GM12875 (cell line): ENCODE data around the gene RERE.

Experiments used
- H3K4me3 ChIP-seq: one replicate; pipeline ENCODE4 v1.5.1; 2011; ENCODE audit warnings: low read depth, low read length, control low read depth
- CTCF ChIP-seq: IDR thresholded peaks from 2 replicates; pipeline ENCODE4 v1.5.1; 2011; ENCODE audit warnings: low read depth, mild to moderate bottlenecking, control low read depth, inconsistent platforms, low read length, moderate library complexity, borderline replicate concordance; ENCODE audit not compliant: insufficient read depth

Gene RERE

GRCh38 chr1:8396083-8396785, 421.2 kb downstream of the RERE start:
- H3K4me3 ChIP-seq: no peak overlapping the region
- no peak for TF ChIP-seq CTCF

GRCh38 chr1:8395433-8395866, 422.0 kb downstream of the RERE start:
- no peak for TF ChIP-seq CTCF
- H3K4me3 ChIP-seq: no peak overlapping the region

- TF ChIP-seq CTCF: no peak
- no peak overlapping the region for H3K4me3 ChIP-seq
Observed at GRCh38 chr1:8394456-8395321, 422.8 kb downstream of the RERE start.

- TF ChIP-seq CTCF: no peak
Observed at GRCh38 chr1:8392522-8392921, 424.9 kb downstream of the RERE start.

GRCh38 chr1:8390707-8391106, 426.7 kb downstream of the RERE start:
- H3K4me3 ChIP-seq: no peak overlapping the region
- no peak for TF ChIP-seq CTCF

More at GRCh38 chr1:8392522-8392921, 424.9 kb downstream of the RERE start:
- H3K4me3 ChIP-seq: no peak overlapping the region

GRCh38 chr1:8389958-8390535, 427.4 kb downstream of the RERE start:
- TF ChIP-seq CTCF: no peak
- H3K4me3 ChIP-seq: no peak overlapping the region
